Measurements from ENCODE around the gene OR8G5. TPM values are rescaled to one million over a fixed set of nuclear protein-coding genes. Genes with fewer than 3 reads are reported as not detected.

OR8G5 gene
- total RNA-seq, 1 donor from 2014 or later: not detected

DNA sequence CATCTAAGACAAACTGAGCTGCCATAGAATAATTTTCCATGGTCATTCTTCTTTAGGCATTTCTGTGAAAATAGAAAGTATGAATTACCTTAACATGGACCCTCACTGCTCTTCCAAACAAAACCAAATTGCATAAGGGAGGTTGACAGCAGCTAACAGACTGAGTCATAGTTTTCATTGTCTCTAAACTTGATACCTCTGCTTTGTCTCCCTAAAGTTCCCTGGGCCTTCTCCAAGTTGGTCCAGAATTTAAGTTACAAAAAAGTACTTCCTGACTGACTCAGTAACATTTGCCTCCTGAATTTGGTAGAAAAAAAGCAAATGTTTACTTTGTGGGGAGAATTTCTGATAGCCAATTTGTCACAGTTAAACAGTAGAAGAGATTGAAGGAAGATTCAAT is 54.5 kb downstream of the OR8G5 start:
- TF ChIP-seq, protein P1, sequence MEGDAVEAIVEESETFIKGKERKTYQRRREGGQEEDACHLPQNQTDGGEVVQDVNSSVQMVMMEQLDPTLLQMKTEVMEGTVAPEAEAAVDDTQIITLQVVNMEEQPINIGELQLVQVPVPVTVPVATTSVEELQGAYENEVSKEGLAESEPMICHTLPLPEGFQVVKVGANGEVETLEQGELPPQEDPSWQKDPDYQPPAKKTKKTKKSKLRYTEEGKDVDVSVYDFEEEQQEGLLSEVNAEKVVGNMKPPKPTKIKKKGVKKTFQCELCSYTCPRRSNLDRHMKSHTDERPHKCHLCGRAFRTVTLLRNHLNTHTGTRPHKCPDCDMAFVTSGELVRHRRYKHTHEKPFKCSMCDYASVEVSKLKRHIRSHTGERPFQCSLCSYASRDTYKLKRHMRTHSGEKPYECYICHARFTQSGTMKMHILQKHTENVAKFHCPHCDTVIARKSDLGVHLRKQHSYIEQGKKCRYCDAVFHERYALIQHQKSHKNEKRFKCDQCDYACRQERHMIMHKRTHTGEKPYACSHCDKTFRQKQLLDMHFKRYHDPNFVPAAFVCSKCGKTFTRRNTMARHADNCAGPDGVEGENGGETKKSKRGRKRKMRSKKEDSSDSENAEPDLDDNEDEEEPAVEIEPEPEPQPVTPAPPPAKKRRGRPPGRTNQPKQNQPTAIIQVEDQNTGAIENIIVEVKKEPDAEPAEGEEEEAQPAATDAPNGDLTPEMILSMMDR (IDR thresholded peaks at IDR 0.05; ENCODE audit: unreplicated experiment): no peak
- Mint-ChIP-seq H3K4me1 (no peaks in the 10 kb centered on the region), H3K4me3 (no peak overlapping the region), H3K27ac (no peak overlapping the region), H3K9me3 (no peaks in the 10 kb centered on the region), H3K27me3 (ENCODE audit: low read depth) (peaks cover 15% of the 10 kb centered on the region), H3K36me3 (no peaks in the 10 kb centered on the region)
- no peak for DNase-seq (ENCODE audit: low spot score in 2 of 2, unreplicated experiment in 2 of 2)

DNA sequence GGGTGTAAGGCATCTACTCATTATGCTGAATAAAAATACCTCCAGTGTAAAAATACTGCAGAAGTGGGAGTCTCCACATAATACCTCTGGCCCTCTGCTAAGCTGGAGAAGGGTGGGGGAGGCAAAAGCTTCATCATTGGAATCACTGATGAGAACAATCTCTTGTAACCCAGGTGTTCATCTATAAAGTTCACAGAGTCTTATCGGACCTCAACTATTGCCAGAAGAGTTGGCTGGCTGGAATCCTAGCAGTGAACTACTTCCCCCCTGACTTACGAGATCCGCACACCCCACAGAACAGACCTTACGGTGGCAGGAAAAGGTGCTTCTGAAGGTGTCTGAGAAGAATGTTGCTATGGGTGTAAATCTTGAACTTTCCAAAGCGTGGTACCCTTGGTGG is 55.1 kb downstream of the OR8G5 start:
- Mint-ChIP-seq H3K27ac (no peak overlapping the region), H3K36me3 (no peaks in the 10 kb centered on the region), H3K4me3 (no peak overlapping the region), H3K4me1 (no peaks in the 10 kb centered on the region), H3K9me3 (no peaks in the 10 kb centered on the region), H3K27me3 (ENCODE audit: low read depth) (peaks cover 15% of the 10 kb centered on the region)
- DNase-seq (ENCODE audit: low spot score in 2 of 2, unreplicated experiment in 2 of 2): no peak
- TF ChIP-seq, protein P1 (IDR thresholded peaks at IDR 0.05; ENCODE audit: unreplicated experiment): no peak

DNA sequence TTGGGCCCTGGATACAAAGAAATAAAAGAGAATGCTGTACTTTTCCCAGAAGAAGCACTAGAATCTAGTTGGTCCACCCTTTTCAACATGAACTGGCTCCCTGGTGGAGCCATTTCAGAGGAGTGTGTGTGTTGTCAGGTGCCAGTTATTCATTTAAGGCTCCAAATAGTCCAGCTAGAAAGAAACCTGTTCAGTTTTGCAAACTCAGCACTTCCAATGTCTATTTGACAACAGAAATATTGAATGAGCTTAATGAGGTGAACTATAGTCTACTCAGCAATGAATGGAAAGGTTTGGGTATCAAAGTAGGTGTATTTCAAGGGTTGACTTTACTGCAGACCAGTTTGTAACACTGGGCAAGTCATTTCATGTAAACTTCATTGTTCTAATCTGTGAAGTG is 55.5 kb downstream of the OR8G5 start:
- Mint-ChIP-seq H3K27ac (no peak overlapping the region), H3K36me3 (no peaks in the 10 kb centered on the region), H3K4me1 (no peaks in the 10 kb centered on the region), H3K9me3 (no peaks in the 10 kb centered on the region), H3K4me3 (no peak overlapping the region), H3K27me3 (ENCODE audit: low read depth) (peaks cover 18% of the 10 kb centered on the region)
- no peak for DNase-seq (ENCODE audit: low spot score in 2 of 2, unreplicated experiment in 2 of 2)
- TF ChIP-seq, protein P1 (IDR thresholded peaks at IDR 0.05; ENCODE audit: unreplicated experiment): no peak

DNA sequence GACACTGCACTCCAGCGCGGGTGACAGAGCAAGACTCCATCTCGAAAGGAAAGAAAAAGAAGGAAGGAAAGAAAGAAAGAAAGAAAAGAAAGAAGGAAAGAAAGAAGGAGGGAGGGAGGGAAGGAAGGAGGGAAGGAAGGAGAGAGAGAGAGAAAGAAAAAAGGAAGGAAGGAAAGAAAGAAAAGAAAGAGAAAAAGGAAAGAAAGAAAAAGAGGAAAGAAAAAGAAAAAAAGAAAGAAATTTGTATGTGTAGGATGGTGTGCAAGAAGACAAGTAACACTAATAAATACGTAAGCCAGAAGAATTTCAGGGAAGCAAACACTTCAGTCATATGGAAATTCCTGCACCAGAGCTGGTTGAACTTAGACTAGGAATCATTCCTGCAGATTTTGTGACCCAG is 57.0 kb downstream of the OR8G5 start:
- H3K36me3 Mint-ChIP-seq: no peaks in the 10 kb centered on the region
- DNase-seq (ENCODE audit: low spot score in 2 of 2, unreplicated experiment in 2 of 2): no peak
- H3K27me3 Mint-ChIP-seq (ENCODE audit: low read depth): peaks cover 26% of the 10 kb centered on the region
- TF ChIP-seq, protein P1 (IDR thresholded peaks at IDR 0.05; ENCODE audit: unreplicated experiment): no peak
- no peaks in the 10 kb centered on the region for H3K9me3 Mint-ChIP-seq
- no peak overlapping the region for H3K27ac Mint-ChIP-seq
- H3K4me1 Mint-ChIP-seq: no peaks in the 10 kb centered on the region
- H3K4me3 Mint-ChIP-seq: no peak overlapping the region

DNA sequence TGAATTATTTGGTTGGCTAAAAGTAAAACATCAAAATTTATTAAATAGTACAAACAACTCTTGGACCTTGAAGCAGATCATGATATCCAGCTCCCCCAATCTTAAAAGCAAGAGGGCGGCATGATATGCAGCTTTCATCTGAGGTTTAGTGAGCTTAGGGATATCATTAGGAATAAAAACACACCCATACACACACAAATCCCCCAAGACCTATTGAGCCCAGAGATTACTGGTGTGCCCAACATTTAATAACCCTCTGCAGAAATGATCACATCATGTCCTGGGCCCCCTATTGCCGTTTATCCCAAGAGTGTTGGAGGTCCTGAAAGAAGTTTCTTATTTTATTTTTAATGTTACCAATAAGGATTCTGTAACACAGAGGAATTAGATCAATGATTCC is 57.7 kb downstream of the OR8G5 start, which contains the start of gene OR8D1:
Gene OR8D1, minus strand, starts transcription at position 101 of the 400 bp plus-strand sequence. CDS start 3,183 bp downstream, outside the sequence.
- peaks cover 23% of the 10 kb centered on the region for H3K27me3 Mint-ChIP-seq (ENCODE audit: low read depth)
- TF ChIP-seq, protein P1 (IDR thresholded peaks at IDR 0.05; ENCODE audit: unreplicated experiment): no peak
- no peak within 1 kb of the TSS for H3K27ac Mint-ChIP-seq
- no peaks in the 10 kb centered on the region for H3K36me3 Mint-ChIP-seq
- H3K4me3 Mint-ChIP-seq: no peak within 1 kb of the TSS
- H3K4me1 Mint-ChIP-seq: no peaks in the 10 kb centered on the region
- DNase-seq (ENCODE audit: low spot score in 2 of 2, unreplicated experiment in 2 of 2): no peak
- no peaks in the 10 kb centered on the region for H3K9me3 Mint-ChIP-seq

DNA sequence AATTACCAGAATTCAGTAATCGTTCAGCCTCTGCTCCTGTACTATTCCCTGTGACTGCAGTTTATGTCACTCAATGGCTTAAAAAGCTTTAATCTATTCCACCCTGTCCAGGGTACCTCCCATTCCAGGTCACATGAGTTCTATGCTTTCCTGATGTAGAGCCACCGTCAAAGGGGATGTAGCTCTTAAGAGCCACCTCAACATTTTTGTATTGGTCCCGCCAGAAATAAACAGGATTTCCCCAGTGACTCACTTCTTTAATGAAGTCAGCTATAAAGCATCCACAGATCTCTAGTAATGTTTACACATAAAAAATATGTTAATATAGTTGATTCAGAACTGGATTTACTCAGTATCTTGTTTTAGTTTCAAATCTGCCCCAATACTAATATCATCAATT is 58.9 kb downstream of the OR8G5 start:
- TF ChIP-seq, protein P1 (IDR thresholded peaks at IDR 0.05; ENCODE audit: unreplicated experiment): no peak
- Mint-ChIP-seq H3K9me3 (no peaks in the 10 kb centered on the region), H3K27ac (no peak overlapping the region), H3K36me3 (no peaks in the 10 kb centered on the region), H3K4me3 (no peak overlapping the region), H3K27me3 (ENCODE audit: low read depth) (peaks cover 26% of the 10 kb centered on the region), H3K4me1 (no peaks in the 10 kb centered on the region)
- DNase-seq (ENCODE audit: low spot score in 2 of 2, unreplicated experiment in 2 of 2): no peak

Data from mesothelial cell of epicardium (in vitro differentiated cells).